K562 (cell line): ENCODE measurements around the gene ITSN2. TPM values are rescaled to one million over a fixed set of nuclear protein-coding genes. Genes with fewer than 3 reads are reported as not detected.

Source experiments
- ATAC-seq: fragments of 200-7000 bp; cut with Tn5 transposase; 3 replicates; pipeline ENCODE4 v1.9.1; 2020; ENCODE audit warnings: moderate library complexity
- BruUV-seq: library from RNA; stranded (reverse); fragments of 400-500 nt; replicated peaks from 2 replicates; lab custom pipeline; 2021; lab: Mats Ljungman, UMichigan
- CTCF ChIA-PET: fragments of 300-600 bp; formaldehyde crosslinking; extraction: SDS; loops from one replicate; lab custom pipeline; 2021; ENCODE audit warnings: low intra/inter-chr PET ratio; lab: Yijun Ruan, JAX
- POLR2A ChIA-PET: fragments of 300-600, 350-650 bp; sonication (Branson Sonifier 250); formaldehyde crosslinking; extraction: SDS; loops from one replicate; lab custom pipeline; 2021; ENCODE audit warnings: antibody characterized with exemption, inconsistent platforms; lab: Yijun Ruan, JAX
- DNase-seq, 4 experiments: peaks; one replicate each; pipeline versions ENCODE4 v3.0.0 to v3.0.0-alpha.2; 2011 to 2018; ENCODE audit warnings: low spot score in 3 of 4, mixed read lengths in 3 of 4; ENCODE audit errors: extremely low read depth in 1 of 4
- FAIRE-seq: peaks from 2 replicates; lab custom pipeline; 2011; peaks lifted over from hg19 to GRCh38; lab: Jason Lieb, UNC
- H2AFZ ChIP-seq: 2 replicates; pipeline ENCODE4 v1.6.0; 2011; ENCODE audit warnings: low read depth, low read length, control low read depth, inconsistent platforms
- H3K27ac ChIP-seq: fragments of 200-600 bp; 3 replicates; pipeline ENCODE4 v1.8.0; 2011; ENCODE audit warnings: low read depth, mild to moderate bottlenecking, control low read depth, inconsistent platforms, low read length, moderate library complexity, mixed read lengths; ENCODE audit errors: extremely low read depth
- H3K27me3 ChIP-seq, 2 experiments: fragments of 300-600 bp in 1 of 2; 2 replicates in 1 of 2; 3 replicates in 1 of 2; pipeline versions ENCODE4 v1.6.0 to v1.8.0; 2011; ENCODE audit warnings: inconsistent platforms in 2 of 2, low read length in 2 of 2, mild to moderate bottlenecking in 1 of 2, mixed read lengths in 1 of 2, moderate library complexity in 1 of 2; ENCODE audit not compliant: control insufficient read depth in 2 of 2, insufficient read depth in 2 of 2
- H3K36me3 ChIP-seq: fragments of 300-600 bp; 3 replicates; pipeline ENCODE4 v1.8.0; 2011; ENCODE audit warnings: mild to moderate bottlenecking, low read length, inconsistent platforms; ENCODE audit not compliant: control insufficient read depth, insufficient read depth
- H3K4me1 ChIP-seq, 2 experiments: fragments of 200-600 bp in 1 of 2; replicated peaks in 1 of 2; 2 replicates in 1 of 2; 3 replicates in 1 of 2; pipeline versions ENCODE4 v1.5.1 to v1.8.0; 2011; ENCODE audit warnings: inconsistent platforms in 2 of 2, low read length in 2 of 2, mild to moderate bottlenecking in 1 of 2, mixed read lengths in 1 of 2, moderate library complexity in 1 of 2; ENCODE audit not compliant: control insufficient read depth in 2 of 2, insufficient read depth in 2 of 2
- H3K4me2 ChIP-seq: 2 replicates; pipeline ENCODE4 v1.6.1; 2011; ENCODE audit warnings: low read length, control low read depth, inconsistent platforms, mixed read lengths; ENCODE audit not compliant: insufficient read depth
- H3K4me3 ChIP-seq: fragments of 200-600 bp; sonication (generic), shearing (Covaris generic); 2 replicates; pipeline ENCODE4 v1.5.1; 2016; ENCODE audit warnings: control low read depth, inconsistent platforms
- H3K79me2 ChIP-seq: fragments of 200-600 bp; 3 replicates; pipeline ENCODE4 v1.8.0; 2011; ENCODE audit warnings: low read length, inconsistent platforms; ENCODE audit not compliant: control insufficient read depth, insufficient read depth
- H3K9ac ChIP-seq, 2 experiments: 2 replicates each; pipeline versions ENCODE4 v1.6.0 to v1.6.1; 2011; ENCODE audit warnings: low read depth in 2 of 2, low read length in 2 of 2, control low read depth in 1 of 2, inconsistent platforms in 1 of 2, mild to moderate bottlenecking in 1 of 2, mixed read lengths in 1 of 2; ENCODE audit not compliant: insufficient read depth in 1 of 2
- H3K9me1 ChIP-seq: one replicate; pipeline ENCODE4 v1.6.0; 2011; ENCODE audit warnings: inconsistent platforms, mild to moderate bottlenecking, low read length, moderate library complexity; ENCODE audit not compliant: control insufficient read depth, insufficient read depth
- H3K9me3 ChIP-seq: replicated peaks from 2 replicates; pipeline ENCODE4 v1.5.1; 2011; ENCODE audit warnings: low read depth, low read length, inconsistent platforms; ENCODE audit not compliant: control insufficient read depth, insufficient read depth
- H4K20me1 ChIP-seq: replicated peaks from 2 replicates; pipeline ENCODE4 v1.6.1; 2011; ENCODE audit warnings: low read length, inconsistent platforms, mixed read lengths; ENCODE audit not compliant: control insufficient read depth, insufficient read depth
- DNMT1 ChIP-seq: fragments of 450-650 bp; IDR thresholded peaks from 2 replicates; pipeline ENCODE4 v1.6.1; 2016; ENCODE audit warnings: antibody characterized with exemption, mild to moderate bottlenecking
- EGR1 ChIP-seq: fragments of 450-650 bp; conservative IDR thresholded peaks from 2 replicates; pipeline ENCODE4 v1.6.1; 2017; ENCODE audit warnings: mild to moderate bottlenecking
- SMAD4 ChIP-seq: fragments of 250-450 bp; sonication (Bioruptor Pico); conservative IDR thresholded peaks from 2 replicates; pipeline ENCODE4 v1.8.0; 2021; ENCODE audit warnings: inconsistent platforms, mild to moderate bottlenecking, moderate library complexity
- ZBTB33 ChIP-seq: sonication (generic); formaldehyde crosslinking; IDR thresholded peaks from 2 replicates; pipeline ENCODE4 v1.8.1; 2023; ENCODE audit warnings: mild to moderate bottlenecking, missing genetic modification reagents
- ZNF23 ChIP-seq: fragments of 250-450 bp; sonication (Bioruptor Pico); IDR thresholded peaks from 2 replicates; pipeline ENCODE4 v1.4.0; 2020; ENCODE audit warnings: mild to moderate bottlenecking
- WGBS: fragments of 100-300 bp; shearing (Covaris generic); methylation state at CpG from one replicate; pipeline ENCODE4 v1.1.6; 2016; ENCODE audit warnings: low coverage, mixed read lengths; ENCODE audit not compliant: insufficient coverage; ENCODE audit errors: missing lambda C conversion rate; 5-methylcytosine and 5-hydroxymethylcytosine counted together
- in situ Hi-C: fragments of 300-500 bp; cut with MboI; formaldehyde crosslinking; loops from 4 replicates; pipeline ENCODE4 v1.15.0; 2018; ENCODE audit warnings: inconsistent platforms, mixed read lengths
- intact Hi-C: fragments of 100-400 bp; cut with micrococcal nuclease; formaldehyde crosslinking; loops from 2 replicates; pipeline ENCODE4 v1.14.2; 2022
- polyA plus RNA-seq, 8 experiments: library from polyadenylated mRNA; depleted of rRNA in 4 of 8; stranded (reverse) in 5 of 8; unstranded in 3 of 8; fragments of >200 nt; fragmentation: Nextera tagmentation in 2 of 8; fragmentation: Illumina TruSeq in 1 of 8; extraction: Ambion mirVana in 2 of 8; extraction: Trizol in 1 of 8; gene quantifications; 2 replicates each; pipeline versions ENCODE4 v1.2.1 to v1.2.3, GENCODE V29; 2011 to 2014; ENCODE audit warnings: inconsistent platforms in 1 of 8, missing spikeins in 1 of 8
- total RNA-seq, 7 experiments: library from RNA; depleted of rRNA in 6 of 7; stranded (reverse); fragments of >200 nt in 6 of 7; fragmentation: Illumina TruSeq in 2 of 7; extraction: Trizol in 2 of 7; gene quantifications; 2 replicates each; pipeline versions ENCODE4 v1.2.1 to v1.2.3, GENCODE V29; 2011 to 2021; ENCODE audit warnings: low replicate concordance in 1 of 7

Gene ITSN2
- total and polyA plus RNA-seq, 9 of the 15 experiments (the other 6 are each of a cell fraction or from before 2014, with no cell fraction given) = 6.6 to 19.9 (median 15.2) TPM

GRCh38 chr2:24233321-24233720 is 127.0 kb downstream of the ITSN2 start (continued):
- TF ChIP-seq ZBTB33 (CRISPR knock-in tag) (no peak), SMAD4 (no peak), DNMT1 (no peak)

GRCh38 chr2:24231461-24231881 is 128.9 kb downstream of the ITSN2 start:
- Histone ChIP-seq H3K27me3 (no peaks in the 10 kb centered on the region), H3K4me2 (no peak overlapping the region), H3K9me3 (no peaks in the 10 kb centered on the region), H3K36me3 (no peaks in the 10 kb centered on the region), H3K79me2 (no peaks in the 10 kb centered on the region), H3K9ac (no peak overlapping the region), H4K20me1 (no peaks in the 10 kb centered on the region), H3K4me3 (no peak overlapping the region), H3K4me1 (no peaks in the 10 kb centered on the region; a peak in 1 of 5 replicates), H3K27ac (no peak overlapping the region), H3K9me1 (no peaks in the 10 kb centered on the region), H2AFZ (no peak overlapping the region)
- no peak for FAIRE-seq
- in situ Hi-C loops (loop anchor here (5.0 kb wide), 1 partner anchor 156 kb away; no protein-coding TSS in a partner anchor), intact Hi-C loops (no loop called here)
- no TSS peak for BruUV-seq
- DNase-seq = no peak
- no peak for ATAC-seq
- CTCF ChIA-PET = no interaction called here
- peak; percentile 57; the same call in 1 of the 2 replicates for TF ChIP-seq EGR1
- TF ChIP-seq ZNF23 (CRISPR knock-in tag) = no peak
- WGBS = 36% methylated on average over 4 of the region's 4 CpGs
- POLR2A ChIA-PET = interaction anchor here (0.5 kb wide), 1 partner anchor 27 kb away, joined by 3 read pairs; no protein-coding TSS in a partner anchor
